Astrocyte of the cerebellum (primary cell): ENCODE measurements around the gene POLK.

ENCODE experiments used
- DNase-seq: peaks from one replicate; pipeline ENCODE4 v3.0.0-alpha.2; 2011; ENCODE audit warnings: low read depth
- H3K4me3 ChIP-seq: 2 replicates; pipeline ENCODE4 v1.5.1; 2011; ENCODE audit warnings: mild to moderate bottlenecking, low read depth, low read length, moderate library complexity
- CTCF ChIP-seq: IDR thresholded peaks from 2 replicates; pipeline ENCODE4 v1.5.1; 2012; ENCODE audit warnings: low read length, low read depth, moderate library complexity, mild to moderate bottlenecking; ENCODE audit errors: missing control alignments
- in situ Hi-C: cut with HindIII; loops from 2 replicates; pipeline ENCODE4 v1.10.0; 2017; ENCODE audit warnings: low sequenced_read_pairs

The POLK gene

GRCh38 chr5:75538211-75538610 lies 26.5 kb downstream of the POLK start:
- in situ Hi-C loops: no loop called here
- no peak for TF ChIP-seq CTCF
- DNase-seq: no peak
- H3K4me3 ChIP-seq: no peak overlapping the region

GRCh38 chr5:75545131-75545530 lies 33.4 kb downstream of the POLK start:
- DNase-seq: no peak
- in situ Hi-C loops: no loop called here
- no peak overlapping the region for H3K4me3 ChIP-seq
- TF ChIP-seq CTCF: no peak

DNA sequence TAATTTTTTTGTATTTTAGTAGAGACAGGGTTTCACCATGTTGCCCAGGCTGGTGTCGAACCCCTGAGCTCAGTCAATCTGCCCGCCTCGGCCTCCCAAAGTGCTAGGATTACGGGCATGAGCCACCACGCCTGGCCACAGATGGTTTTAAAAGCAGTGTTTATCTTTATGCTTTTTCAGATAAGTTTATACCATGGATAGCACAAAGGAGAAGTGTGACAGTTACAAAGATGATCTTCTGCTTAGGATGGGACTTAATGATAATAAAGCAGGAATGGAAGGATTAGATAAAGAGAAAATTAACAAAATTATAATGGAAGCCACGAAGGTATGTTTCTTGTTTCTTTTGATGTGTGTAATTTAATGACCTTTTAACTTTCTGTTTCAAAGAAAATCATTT lies 35.1 kb downstream of the POLK start:
- no peak overlapping the region for H3K4me3 ChIP-seq
- DNase-seq: no peak
- in situ Hi-C loops: no loop called here
- TF ChIP-seq CTCF: no peak

GRCh38 chr5:75547812-75548211 lies 36.1 kb downstream of the POLK start:
- in situ Hi-C loops: no loop called here
- TF ChIP-seq CTCF: no peak
- no peak overlapping the region for H3K4me3 ChIP-seq
- no peak for DNase-seq

- in situ Hi-C loops: no loop called here
- no peak for DNase-seq
- TF ChIP-seq CTCF: no peak
- H3K4me3 ChIP-seq: no peak overlapping the region
These were observed 38.9 kb downstream of the POLK start for GRCh38 chr5:75550597-75550996.

DNA sequence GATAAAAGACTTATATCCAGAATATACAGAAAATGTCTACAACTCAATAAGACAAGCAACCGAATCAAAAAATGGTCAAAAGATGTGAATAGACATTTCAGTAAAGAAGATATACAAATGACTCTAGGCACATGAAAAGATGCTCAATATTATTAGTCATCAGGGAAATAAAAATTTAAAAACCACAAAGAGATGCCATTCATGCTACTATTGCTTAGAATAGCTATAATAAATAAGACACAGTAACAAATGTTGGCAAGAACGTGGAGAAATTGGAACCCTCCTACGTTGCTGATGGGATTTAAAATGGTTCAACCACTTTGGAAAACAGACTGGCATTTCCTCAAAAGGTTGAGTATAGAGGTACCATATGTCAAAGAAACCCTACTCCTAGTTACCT lies 39.8 kb downstream of the POLK start:
- TF ChIP-seq CTCF: no peak
- in situ Hi-C loops: no loop called here

GRCh38 chr5:75552764-75553163 lies 41.1 kb downstream of the POLK start:
- no peak for TF ChIP-seq CTCF
- no peak overlapping the region for H3K4me3 ChIP-seq
- in situ Hi-C loops: no loop called here
- DNase-seq: no peak

More for the DNA sequence above, 39.8 kb downstream of the POLK start:
- DNase-seq: no peak
- H3K4me3 ChIP-seq: no peak overlapping the region
